Astrocyte of the spinal cord (primary cell): ENCODE data around the gene ELFN1.

Source experiments
- DNase-seq: peaks from one replicate; pipeline ENCODE4 v3.0.0; 2011; ENCODE audit warnings: low read depth, low spot score
- H3K4me3 ChIP-seq: 2 replicates; pipeline ENCODE4 v1.5.1; 2011; ENCODE audit warnings: low read depth, mild to moderate bottlenecking, low read length, moderate library complexity
- in situ Hi-C: cut with HindIII; loops from 2 replicates; pipeline ENCODE4 v1.10.0; 2017; ENCODE audit warnings: low sequenced_read_pairs
- TF ChIP-seq, protein P1 (sequence below): IDR thresholded peaks from 2 replicates; pipeline ENCODE4 v1.5.1; 2012; ENCODE audit warnings: low read depth, mild to moderate bottlenecking, low read length, inconsistent platforms

The ELFN1 gene

DNA sequence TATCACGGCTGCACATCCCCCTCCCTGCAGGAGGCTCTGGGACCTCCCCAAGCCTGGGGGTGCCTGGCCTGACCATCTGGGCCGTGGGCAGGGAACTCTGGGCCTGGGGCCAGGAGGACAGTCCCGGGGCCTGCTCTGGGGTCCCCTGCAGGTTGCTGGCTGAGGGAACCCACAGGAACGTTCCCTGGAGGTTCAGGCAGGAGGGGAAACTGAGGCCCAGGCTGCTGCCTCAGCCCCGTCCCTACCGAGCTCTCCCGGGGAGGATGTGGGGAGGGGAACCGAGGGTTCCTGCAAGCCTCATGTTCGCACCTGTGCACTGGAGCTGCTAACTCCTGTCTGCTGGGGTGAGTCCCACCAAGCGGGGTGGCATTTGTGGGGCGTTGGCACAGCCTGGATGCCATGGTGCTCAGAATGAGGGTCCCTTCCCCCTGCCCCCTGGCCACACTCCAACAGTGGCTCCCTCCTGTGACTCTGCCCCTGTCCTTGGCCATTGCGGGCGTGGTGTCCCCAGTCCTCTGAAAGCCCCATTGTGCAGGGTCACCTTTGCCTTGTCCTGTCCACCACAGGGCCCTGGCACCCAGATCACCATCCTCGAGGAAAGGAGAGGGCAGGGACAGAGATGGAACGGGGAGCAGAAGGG, 9.4 kb downstream of the ELFN1 start:
- in situ Hi-C loops: no loop called here
- DNase-seq: no peak
- no peak overlapping the region for H3K4me3 ChIP-seq
- TF ChIP-seq, protein P1, sequence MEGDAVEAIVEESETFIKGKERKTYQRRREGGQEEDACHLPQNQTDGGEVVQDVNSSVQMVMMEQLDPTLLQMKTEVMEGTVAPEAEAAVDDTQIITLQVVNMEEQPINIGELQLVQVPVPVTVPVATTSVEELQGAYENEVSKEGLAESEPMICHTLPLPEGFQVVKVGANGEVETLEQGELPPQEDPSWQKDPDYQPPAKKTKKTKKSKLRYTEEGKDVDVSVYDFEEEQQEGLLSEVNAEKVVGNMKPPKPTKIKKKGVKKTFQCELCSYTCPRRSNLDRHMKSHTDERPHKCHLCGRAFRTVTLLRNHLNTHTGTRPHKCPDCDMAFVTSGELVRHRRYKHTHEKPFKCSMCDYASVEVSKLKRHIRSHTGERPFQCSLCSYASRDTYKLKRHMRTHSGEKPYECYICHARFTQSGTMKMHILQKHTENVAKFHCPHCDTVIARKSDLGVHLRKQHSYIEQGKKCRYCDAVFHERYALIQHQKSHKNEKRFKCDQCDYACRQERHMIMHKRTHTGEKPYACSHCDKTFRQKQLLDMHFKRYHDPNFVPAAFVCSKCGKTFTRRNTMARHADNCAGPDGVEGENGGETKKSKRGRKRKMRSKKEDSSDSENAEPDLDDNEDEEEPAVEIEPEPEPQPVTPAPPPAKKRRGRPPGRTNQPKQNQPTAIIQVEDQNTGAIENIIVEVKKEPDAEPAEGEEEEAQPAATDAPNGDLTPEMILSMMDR: no peak

DNA sequence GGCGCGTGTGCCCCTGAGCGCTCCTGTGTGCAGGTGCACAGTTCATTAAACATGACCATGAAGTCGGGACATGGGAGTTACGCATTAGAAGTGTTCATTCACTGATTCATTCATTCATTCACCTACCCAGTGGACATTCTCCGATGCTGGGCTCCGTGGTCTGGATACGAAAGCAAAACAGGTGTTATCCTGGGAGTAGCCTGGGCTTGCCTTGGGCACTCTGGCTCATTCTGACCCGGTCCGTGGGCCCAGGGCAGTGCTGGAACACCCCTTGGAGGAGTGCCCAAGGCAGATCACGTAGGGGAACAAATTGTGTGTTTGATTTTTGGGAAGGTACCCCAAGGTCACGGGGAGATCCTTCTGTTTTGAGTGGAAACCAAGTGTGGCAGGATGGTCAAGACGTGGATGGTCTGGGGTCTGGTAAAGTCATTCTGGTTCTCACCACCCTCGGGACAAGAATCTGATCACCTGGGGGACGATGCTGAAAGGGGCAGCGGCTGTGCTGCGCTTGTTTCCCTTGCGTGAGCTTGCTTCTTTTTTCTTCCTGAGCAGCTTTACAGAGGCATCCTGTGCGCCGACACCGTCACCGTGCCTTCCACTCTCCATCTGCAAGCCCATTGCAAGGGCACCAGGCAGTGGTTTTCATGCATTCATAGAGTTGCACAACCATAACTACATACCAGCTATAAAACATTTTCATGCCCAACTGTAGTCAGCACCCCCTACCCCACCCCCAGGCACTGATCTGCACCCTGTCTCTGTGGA, 10.1 kb downstream of the ELFN1 start:
- DNase-seq: no peak
- H3K4me3 ChIP-seq: no peak overlapping the region
- in situ Hi-C loops: no loop called here
- TF ChIP-seq, protein P1: no peak

DNA sequence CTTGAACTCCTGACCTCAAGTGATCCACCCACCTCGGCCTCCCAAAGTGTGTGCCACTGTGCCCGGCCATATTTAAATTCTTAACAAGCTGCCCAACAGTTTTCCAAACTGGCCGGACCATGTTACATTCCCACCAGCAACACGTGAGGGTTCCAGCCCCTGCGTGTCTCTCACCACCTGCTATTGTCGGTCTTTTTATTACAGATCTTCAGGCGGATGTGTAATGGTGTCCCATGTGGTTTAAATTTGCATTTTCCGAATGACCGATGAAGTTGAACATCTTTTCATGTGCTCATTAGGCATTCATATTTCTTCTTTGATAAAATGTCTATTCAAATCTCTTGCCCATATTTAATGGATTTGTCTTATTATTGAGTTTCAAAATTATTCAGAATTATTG, 11.5 kb downstream of the ELFN1 start:
- in situ Hi-C loops: no loop called here
- H3K4me3 ChIP-seq: no peak overlapping the region
- no peak for DNase-seq
- TF ChIP-seq, protein P1: no peak

DNA sequence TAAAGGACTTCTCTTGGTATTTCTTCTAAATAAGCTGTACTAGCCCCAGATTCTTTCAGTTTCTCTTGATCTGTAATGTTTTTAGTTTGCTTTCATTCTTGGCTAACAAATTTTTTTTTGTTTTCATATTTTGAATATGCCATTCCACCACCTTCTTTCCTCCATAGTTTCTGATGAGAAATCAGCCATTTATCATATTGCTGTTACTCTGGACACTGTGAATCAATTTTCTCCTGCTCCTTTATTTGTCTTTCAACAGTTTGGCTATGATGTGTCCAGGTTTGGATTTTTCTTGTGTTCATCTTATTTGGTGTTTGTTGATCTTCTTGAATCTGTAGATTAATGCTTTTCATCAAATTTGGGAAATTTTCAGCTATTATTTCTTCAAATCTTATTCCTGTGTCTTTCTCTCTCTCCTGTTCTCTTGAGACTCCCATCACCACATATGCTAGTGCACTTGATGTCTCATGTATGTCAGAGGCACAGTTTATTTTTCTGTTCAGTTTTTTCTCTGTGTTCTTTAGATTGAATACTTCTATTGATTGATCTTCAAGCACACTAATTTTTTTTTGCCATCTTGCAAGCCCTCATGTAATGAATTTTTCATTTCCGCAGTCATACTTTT, 15.0 kb downstream of the ELFN1 start:
- H3K4me3 ChIP-seq: no peak overlapping the region
- TF ChIP-seq, protein P1: no peak
- in situ Hi-C loops: no loop called here
- no peak for DNase-seq

DNA sequence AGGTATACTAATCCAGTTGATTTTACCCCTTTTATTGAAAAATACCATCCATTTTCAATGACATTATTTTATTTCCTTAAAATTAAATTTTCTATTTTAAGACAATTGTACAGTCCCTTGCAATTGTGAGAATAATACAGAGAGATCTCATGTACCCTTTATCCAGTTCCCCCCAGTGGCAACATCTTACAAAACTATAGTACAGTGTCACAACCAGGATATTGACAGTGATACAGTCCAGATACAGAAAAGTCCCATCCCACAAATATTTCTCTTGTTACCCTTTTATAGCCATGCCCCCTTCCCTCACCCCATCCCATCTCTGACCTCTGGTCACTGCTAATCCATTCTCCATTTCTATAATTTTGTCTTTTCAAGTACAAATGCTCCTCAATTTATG, 18.5 kb downstream of the ELFN1 start:
- DNase-seq: no peak
- no peak overlapping the region for H3K4me3 ChIP-seq
- TF ChIP-seq, protein P1: no peak
- in situ Hi-C loops: no loop called here

DNA sequence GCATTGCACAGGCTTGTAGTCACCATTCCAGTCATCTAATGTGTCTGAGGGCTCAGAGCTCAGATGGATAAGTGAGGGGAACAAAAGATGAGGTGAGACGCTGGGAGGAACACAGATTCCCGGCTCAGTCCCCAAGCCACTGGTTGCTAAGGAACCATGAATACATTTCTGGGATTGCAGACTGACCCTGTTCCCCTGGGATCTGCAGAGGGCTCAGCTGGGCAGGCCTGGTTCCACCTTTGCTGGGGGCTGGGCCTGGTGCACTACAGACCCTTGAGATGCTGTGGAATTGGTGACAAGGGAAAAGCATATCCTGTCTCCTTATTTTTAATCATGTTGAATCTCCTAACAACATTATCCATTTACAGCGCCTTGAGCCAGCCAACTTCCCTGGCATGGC, 19.2 kb downstream of the ELFN1 start:
- in situ Hi-C loops: no loop called here
- no peak overlapping the region for H3K4me3 ChIP-seq
- TF ChIP-seq, protein P1: no peak
- DNase-seq: no peak
